CD4-positive, alpha-beta T cell treated with Interleukin-17A for 1 hour (primary cell): ENCODE measurements around the gene PRKN.

Experiments used
- DNase-seq: peaks from one replicate; pipeline ENCODE4 v3.0.0-alpha.2; 2020

The PRKN gene

DNA sequence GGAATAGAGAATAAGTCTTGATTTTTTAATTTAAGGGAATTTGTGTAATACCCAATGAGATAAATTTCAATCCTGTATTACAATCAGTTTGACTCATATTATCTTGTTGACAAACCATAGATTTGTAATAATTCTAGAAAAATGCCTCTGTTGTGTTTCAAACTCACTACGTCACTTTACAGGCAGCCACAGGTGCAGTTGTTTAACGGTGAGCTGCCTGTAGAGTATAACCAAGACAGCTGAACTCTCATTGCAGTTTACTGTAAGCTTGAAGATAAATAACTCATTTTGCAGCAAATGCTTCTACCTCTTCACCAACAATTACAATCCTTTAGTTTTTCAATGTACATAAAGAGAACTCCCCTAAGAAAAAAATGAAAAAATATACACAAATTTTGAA lies 114.3 kb downstream of the PRKN start:
- DNase-seq: no peak

DNA sequence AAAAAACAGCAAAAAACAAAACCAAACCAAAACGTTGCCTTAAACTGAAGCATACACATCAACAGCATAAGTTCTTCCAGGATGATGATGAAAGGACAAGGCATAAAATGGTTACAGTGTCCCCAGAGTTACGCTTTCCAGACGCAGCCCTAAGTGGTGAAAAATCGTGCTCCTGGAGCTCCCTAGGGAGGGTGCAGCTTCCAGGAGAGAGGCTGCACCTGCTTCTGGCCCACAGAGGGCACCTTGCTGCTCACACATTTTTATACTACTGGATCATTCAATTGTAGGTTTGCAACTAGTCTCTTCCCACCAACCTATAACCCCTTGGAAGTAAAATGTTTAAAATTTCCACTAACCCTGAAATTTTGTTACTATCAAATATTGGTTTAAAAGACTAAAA lies 115.0 kb downstream of the PRKN start:
- no peak for DNase-seq

DNA sequence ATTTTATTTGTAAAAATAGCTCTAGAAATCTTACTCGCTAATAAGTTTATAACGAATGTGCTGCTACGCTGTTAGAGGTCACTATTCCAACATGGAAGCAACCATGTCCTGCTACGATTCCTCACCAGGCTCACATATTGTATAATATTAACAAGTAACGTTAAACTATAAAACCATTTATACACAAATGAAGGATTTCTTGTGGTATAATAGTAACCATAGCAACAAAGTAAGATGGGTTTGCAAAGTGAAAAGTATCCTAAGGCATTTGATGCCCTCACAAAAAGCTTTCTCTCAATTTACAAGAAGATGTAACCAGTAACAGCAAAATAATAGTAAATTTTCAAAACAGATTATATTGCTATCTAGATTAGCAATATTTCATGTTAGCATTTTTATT lies 117.2 kb downstream of the PRKN start:
- DNase-seq: no peak

DNA sequence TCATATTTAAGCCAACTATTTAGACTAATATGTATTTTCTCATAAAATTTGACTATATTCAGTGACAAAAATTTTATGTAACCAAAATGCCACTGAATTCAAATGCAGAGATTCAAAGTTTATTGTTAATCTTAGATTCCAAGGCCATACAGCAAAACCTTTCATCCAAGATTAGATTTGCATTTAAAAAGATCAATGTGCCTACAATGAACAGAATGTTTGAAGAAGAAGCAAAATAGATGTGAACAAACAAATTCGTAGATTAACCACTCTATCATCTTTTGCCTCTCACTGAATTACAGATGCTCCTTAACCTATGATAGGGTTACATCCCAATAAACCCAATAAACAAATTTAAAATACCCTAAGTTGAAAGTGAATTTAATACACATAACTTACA lies 121.7 kb downstream of the PRKN start:
- DNase-seq: no peak

DNA sequence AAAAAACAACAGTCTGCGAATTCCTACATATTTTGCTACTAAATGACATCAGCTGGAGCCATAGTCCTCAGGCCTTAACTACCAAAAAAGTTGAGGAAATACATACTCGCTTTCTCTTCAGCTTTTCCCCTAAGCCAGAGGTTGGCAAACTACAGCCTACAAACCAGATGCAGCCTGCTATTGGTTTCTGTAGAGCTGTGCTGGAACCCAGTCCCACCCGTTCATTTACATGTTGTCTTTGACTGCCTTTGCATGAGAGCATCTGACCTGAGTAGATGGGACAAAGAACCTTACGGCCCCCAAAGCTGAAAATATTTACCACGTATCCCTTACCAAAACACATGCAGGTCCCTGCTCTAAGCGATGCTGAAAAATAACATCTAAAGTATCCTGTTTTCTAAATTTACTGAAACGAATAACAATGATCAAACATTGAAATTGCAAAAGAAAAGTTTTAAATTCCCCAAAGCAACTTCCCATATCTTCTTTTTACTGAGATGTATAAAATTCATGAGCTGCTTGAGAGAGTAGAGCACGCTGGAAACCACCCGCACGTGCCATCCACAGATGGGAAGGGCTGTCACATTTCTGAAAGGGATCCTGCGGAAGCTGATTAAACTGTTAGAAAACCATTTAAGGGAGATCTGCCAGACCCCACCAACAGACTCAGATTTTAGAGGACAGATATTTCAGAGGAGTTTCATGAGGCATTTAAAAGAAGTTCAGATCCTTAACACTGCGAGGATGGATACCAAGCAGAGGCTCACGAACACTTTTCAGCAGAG lies 124.1 kb downstream of the PRKN start:
- no peak for DNase-seq

DNA sequence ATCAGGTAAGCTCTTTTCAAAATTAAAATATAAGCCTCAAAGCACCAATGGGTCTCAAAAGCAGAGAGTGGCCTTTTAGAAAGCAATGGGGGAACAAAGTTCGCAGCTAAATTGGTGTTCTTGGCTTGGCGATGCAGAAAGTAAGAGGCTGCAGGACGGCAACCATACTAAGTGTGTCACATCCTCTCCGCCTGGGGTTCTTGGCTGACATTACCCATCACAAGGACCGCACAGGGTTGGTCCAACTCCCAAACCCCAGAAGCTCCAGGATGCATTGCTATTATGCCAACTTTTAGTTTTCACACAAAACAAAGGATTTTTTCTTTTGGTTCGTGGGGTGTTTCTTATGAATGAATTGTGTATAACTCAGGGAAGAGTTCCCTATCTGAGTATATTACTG lies 124.8 kb downstream of the PRKN start:
- no peak for DNase-seq

DNA sequence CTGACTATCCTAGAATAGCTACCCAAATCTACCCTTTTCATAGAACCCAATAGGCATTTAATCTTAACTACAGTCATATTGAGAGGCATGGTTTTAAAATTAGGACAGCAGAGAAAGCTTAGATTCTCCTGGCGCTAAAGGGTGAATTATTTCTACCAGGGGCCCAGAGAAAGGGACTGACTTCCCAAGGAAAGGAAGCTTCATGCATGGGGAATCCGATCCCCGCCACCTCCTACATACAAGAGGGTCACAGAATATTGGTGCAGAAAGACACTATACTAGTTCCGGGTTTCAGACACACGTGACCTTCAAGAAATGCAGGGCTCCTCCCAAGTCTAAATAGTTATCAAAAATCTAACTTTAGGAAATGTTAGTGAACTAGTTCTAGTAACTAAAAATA lies 130.9 kb downstream of the PRKN start:
- no peak for DNase-seq

- no peak for DNase-seq
These were observed 136.0 kb downstream of the PRKN start for GRCh38 chr6:162591517-162591916.

- no peak for DNase-seq
These were observed 145.4 kb downstream of the PRKN start for GRCh38 chr6:162581988-162582780.

GRCh38 chr6:162580619-162581018 lies 146.9 kb downstream of the PRKN start:
- no peak for DNase-seq

DNA sequence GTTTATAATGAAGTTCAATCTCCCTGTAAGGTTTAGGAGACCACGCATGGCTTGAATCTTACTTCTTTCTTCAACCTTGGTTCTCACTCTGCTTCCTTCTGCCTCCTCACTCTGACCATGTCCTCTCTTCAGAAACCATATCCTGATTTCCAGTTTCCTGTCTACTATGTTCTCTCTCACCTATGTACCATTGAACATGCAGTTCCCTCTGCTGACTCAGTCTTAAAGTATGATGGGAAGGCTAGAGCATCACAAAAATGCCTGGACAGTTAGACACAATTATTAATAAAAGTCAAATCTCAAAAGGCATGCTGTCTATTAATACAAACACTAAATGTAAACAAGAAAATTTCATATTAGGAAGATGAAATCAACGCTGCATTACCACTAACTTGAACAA lies 151.6 kb downstream of the PRKN start:
- DNase-seq: no peak

DNA sequence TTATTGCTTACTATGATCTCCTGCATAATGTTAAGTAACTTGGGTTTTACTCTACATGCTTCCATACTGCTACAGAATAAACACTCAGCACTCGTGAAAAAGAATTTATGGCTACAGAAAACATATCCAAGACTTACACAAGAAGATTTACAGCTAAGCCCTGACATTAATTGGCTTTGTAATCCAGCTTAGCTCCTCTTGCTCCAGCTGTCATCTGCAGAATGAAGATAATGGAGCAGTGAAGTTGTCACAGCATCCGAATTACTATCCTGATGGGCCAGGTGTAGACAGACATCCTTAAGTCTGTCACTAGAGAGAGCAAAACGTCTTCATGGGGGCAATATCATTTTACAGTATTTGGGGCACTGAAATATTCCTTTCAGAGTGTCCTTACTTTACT lies 155.3 kb downstream of the PRKN start:
- no peak for DNase-seq

DNA sequence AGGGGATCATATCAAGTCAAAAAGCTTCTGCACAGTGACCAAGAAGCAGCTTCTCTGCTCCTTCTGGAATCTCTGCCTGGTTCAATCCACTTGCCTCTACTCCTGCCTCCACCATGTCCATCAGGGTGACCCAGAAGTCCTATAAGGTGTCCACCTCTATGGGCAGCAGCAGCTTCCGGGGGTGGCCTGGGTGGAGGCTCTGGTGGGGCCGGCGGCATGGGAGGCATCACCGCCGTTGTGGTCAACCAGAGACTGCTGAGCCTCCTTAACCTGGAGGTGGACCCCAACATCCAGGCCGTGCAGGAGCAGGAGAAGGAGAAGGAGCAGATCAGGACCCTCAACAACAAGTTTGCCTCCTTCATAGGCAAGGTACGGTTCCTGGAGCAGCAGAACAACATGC lies 159.3 kb downstream of the PRKN start:
- no peak for DNase-seq

GRCh38 chr6:162562041-162562440 lies 165.5 kb downstream of the PRKN start:
- DNase-seq: no peak

GRCh38 chr6:162560891-162561290 lies 166.7 kb downstream of the PRKN start:
- no peak for DNase-seq

GRCh38 chr6:162554531-162554930 lies 173.0 kb downstream of the PRKN start:
- DNase-seq: no peak

GRCh38 chr6:162546905-162547304 lies 180.7 kb downstream of the PRKN start:
- no peak for DNase-seq

DNA sequence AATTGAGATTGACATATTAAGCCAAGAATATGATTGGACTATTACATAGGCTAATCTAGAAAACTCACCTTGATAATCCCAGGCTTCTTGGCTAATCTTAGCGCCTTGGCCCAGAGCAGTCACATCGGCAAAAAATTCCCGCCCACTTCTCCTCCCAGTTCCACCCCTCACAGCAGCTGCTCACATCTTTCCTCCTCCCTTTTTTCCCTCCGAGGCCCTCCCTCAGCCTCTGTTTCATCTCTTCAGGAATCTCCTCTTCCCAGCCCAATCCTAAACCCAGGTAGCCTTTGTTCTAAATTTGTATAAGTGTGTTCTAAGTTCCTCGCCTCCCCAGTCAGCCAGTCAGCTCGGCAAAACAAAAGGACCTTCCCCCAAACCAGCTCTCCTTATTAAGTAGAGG lies 184.3 kb downstream of the PRKN start:
- no peak for DNase-seq

- DNase-seq: no peak
These were observed 186.5 kb downstream of the PRKN start for GRCh38 chr6:162541019-162541601.

DNA sequence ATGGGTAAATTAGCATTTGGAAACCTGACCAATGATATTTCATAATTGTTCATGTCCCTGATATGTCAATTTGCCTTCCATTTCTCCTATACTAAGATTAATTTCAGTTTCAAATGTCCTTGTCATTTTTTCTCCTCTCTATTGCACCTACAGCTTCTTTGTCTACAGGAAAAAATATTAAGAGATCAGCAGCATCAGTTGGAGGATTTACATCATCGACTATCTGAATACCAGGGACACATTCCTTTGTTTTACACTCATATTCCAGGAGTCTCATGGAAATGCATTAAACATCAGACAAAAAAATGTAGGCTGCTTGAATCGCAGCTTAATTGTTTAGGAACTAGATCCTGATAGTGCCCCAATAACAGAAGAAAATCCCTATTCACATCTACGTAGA lies 188.2 kb downstream of the PRKN start:
- no peak for DNase-seq

- no peak for DNase-seq
These were observed 188.9 kb downstream of the PRKN start for GRCh38 chr6:162538643-162539064.

- DNase-seq: no peak
These were observed 194.6 kb downstream of the PRKN start for GRCh38 chr6:162533009-162533400.

GRCh38 chr6:162532283-162533008 lies 195.1 kb downstream of the PRKN start:
- no peak for DNase-seq
